K562 (cell line): ENCODE results near the gene ADGRE1.

Source experiments
- CBX2 ChIP-seq: fragments of 200-600 bp; sonication (generic); IDR thresholded peaks from one replicate; pipeline ENCODE4 v1.6.1; 2012; ENCODE audit warnings: mild to moderate bottlenecking, low read length, inconsistent platforms; ENCODE audit not compliant: insufficient read depth, poor library complexity, severe bottlenecking
- ELF1 ChIP-seq: fragments of 200-800 bp; sonication (Bioruptor generic); IDR thresholded peaks from 2 replicates; pipeline ENCODE4 v1.6.1; 2016; ENCODE audit warnings: missing genetic modification characterization, missing compliant biosample characterization
- EZH2 ChIP-seq: IDR thresholded peaks from 2 replicates; pipeline ENCODE4 v1.6.1; 2012; ENCODE audit warnings: low read depth, mild to moderate bottlenecking, inconsistent platforms, low read length, borderline replicate concordance
- MBD2 ChIP-seq: sonication (generic); IDR thresholded peaks from 2 replicates; pipeline ENCODE4 v1.6.1; 2016; ENCODE audit warnings: low read depth, borderline replicate concordance
- POLR2A ChIP-seq: fragments of 450-650 bp; conservative IDR thresholded peaks from 2 replicates; pipeline ENCODE4 v1.6.1; 2016
- SAFB2 ChIP-seq: fragments of 200-400 bp; formaldehyde crosslinking; IDR thresholded peaks from 2 replicates; pipeline ENCODE4 v1.6.1; 2018; ENCODE audit warnings: borderline replicate concordance, low read length, low read depth, moderate library complexity; ENCODE audit not compliant: severe bottlenecking
- SPI1 ChIP-seq: IDR thresholded peaks from 2 replicates; pipeline ENCODE4 v1.6.1; 2011; ENCODE audit warnings: low read depth, low read length, control low read depth, borderline replicate concordance
- TRIM28 ChIP-seq: fragments of 450-650 bp; IDR thresholded peaks from 2 replicates; pipeline ENCODE4 v1.6.1; 2017
- ZFP36 ChIP-seq: fragments of 150-350 bp; IDR thresholded peaks from 2 replicates; pipeline ENCODE4 v1.6.1; 2018; ENCODE audit warnings: low read length, low read depth; ENCODE audit not compliant: partially characterized antibody
- TF ChIP-seq, protein P1 (sequence below), 2 experiments: fragments of 200-800 bp in 1 of 2; sonication (Bioruptor generic) in 1 of 2; sonication (generic) in 1 of 2; formaldehyde crosslinking in 1 of 2; IDR thresholded peaks in 1 of 2; conservative IDR thresholded peaks in 1 of 2; 2 replicates each; pipeline versions ENCODE4 v1.5.0 to v1.6.1; 2016 to 2020; ENCODE audit warnings: missing compliant biosample characterization in 1 of 2, missing genetic modification characterization in 1 of 2, missing genetic modification reagents in 1 of 2
- TF ChIP-seq, protein P2 (sequence below), 3 experiments: IDR thresholded peaks in 2 of 3; conservative IDR thresholded peaks in 1 of 3; 2 replicates each; pipeline ENCODE4 v1.5.1; 2011 to 2012; ENCODE audit warnings: low read length in 3 of 3, mild to moderate bottlenecking in 3 of 3, control low read depth in 2 of 3, improper control_type of control experiment in 1 of 3, inconsistent platforms in 1 of 3, low read depth in 1 of 3, mixed read lengths in 1 of 3, moderate library complexity in 1 of 3; ENCODE audit not compliant: insufficient read depth in 2 of 3
- TF ChIP-seq, protein P3 (sequence below): fragments of 250-450 bp; sonication (Bioruptor Pico); IDR thresholded peaks from 2 replicates; pipeline ENCODE4 v1.5.0; 2020; ENCODE audit warnings: mild to moderate bottlenecking

DNA sequence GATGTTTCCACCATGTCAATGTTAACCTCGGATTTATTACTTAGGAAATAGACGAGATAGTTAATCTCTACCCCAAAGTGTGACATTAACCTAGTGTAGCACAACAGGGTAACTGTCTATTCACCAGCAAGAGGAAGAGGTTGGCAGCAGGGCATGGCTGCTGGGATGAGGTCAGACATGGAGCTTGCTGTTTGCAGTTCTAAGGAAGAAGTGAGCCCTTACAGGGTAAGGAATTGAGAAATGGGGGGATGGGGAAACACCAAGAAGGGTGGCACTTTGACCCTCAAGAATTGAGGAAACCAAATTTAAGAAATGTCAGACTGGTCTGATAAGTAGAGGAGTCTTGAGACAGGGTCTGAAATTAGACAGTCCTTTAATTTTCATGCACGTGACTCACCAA, 71.4 kb downstream of the ADGRE1 start:
- TF ChIP-seq, protein P1, sequence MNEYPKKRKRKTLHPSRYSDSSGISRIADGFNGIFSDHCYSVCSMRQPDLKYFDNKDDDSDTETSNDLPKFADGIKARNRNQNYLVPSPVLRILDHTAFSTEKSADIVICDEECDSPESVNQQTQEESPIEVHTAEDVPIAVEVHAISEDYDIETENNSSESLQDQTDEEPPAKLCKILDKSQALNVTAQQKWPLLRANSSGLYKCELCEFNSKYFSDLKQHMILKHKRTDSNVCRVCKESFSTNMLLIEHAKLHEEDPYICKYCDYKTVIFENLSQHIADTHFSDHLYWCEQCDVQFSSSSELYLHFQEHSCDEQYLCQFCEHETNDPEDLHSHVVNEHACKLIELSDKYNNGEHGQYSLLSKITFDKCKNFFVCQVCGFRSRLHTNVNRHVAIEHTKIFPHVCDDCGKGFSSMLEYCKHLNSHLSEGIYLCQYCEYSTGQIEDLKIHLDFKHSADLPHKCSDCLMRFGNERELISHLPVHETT (CRISPR knock-in tag; conservative IDR thresholded peaks at IDR 0.05 in 1 of 2, IDR thresholded peaks at IDR 0.05 in 1 of 2): no peak
- TF ChIP-seq ELF1 (tag) (no peak), SAFB2 (no peak), TRIM28 (no peak), ZFP36 (no peak), SPI1 (no peak), CBX2 (no peak), POLR2A (no peak), EZH2 (no peak), MBD2 (no peak)
- TF ChIP-seq, protein P2, sequence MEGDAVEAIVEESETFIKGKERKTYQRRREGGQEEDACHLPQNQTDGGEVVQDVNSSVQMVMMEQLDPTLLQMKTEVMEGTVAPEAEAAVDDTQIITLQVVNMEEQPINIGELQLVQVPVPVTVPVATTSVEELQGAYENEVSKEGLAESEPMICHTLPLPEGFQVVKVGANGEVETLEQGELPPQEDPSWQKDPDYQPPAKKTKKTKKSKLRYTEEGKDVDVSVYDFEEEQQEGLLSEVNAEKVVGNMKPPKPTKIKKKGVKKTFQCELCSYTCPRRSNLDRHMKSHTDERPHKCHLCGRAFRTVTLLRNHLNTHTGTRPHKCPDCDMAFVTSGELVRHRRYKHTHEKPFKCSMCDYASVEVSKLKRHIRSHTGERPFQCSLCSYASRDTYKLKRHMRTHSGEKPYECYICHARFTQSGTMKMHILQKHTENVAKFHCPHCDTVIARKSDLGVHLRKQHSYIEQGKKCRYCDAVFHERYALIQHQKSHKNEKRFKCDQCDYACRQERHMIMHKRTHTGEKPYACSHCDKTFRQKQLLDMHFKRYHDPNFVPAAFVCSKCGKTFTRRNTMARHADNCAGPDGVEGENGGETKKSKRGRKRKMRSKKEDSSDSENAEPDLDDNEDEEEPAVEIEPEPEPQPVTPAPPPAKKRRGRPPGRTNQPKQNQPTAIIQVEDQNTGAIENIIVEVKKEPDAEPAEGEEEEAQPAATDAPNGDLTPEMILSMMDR (IDR thresholded peaks at IDR 0.05 in 2 of 3, conservative IDR thresholded peaks at IDR 0.05 in 1 of 3; ENCODE audit: insufficient read depth in 2 of 3, low read depth in 1 of 3, low read length in 3 of 3): no peak
- TF ChIP-seq, protein P3, sequence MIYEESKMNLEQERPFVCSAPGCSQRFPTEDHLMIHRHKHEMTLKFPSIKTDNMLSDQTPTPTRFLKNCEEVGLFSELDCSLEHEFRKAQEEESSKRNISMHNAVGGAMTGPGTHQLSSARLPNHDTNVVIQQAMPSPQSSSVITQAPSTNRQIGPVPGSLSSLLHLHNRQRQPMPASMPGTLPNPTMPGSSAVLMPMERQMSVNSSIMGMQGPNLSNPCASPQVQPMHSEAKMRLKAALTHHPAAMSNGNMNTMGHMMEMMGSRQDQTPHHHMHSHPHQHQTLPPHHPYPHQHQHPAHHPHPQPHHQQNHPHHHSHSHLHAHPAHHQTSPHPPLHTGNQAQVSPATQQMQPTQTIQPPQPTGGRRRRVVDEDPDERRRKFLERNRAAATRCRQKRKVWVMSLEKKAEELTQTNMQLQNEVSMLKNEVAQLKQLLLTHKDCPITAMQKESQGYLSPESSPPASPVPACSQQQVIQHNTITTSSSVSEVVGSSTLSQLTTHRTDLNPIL (CRISPR knock-in tag): no peak
